HCT116 (cell line): Measurements from ENCODE around the gene PAIP1.
A peak's percentile ranks its signal among the peaks of the same experiment; 100 is the strongest.

Experiments used
- POLR2A ChIP-seq: IDR thresholded peaks from 2 replicates; pipeline ENCODE4 v1.7.0; 2011; ENCODE audit warnings: borderline replicate concordance; ENCODE audit not compliant: insufficient read depth, insufficient read length; ENCODE audit errors: extremely low read depth
- POLR2AphosphoS5 ChIP-seq: IDR thresholded peaks from 2 replicates; pipeline ENCODE4 v1.6.1; 2011; ENCODE audit warnings: mild to moderate bottlenecking, low read depth, low read length, moderate library complexity
- TCF7L2 ChIP-seq: IDR thresholded peaks from 2 replicates; pipeline ENCODE4 v1.7.0; 2011; ENCODE audit warnings: borderline replicate concordance, inconsistent platforms; ENCODE audit not compliant: insufficient read depth, insufficient read length; ENCODE audit errors: extremely low read depth
- ZNF274 ChIP-seq: fragments of 200-500 bp; sonication (Bioruptor generic); IDR thresholded peaks from 2 replicates; pipeline ENCODE4 v1.6.1; 2014; ENCODE audit warnings: mild to moderate bottlenecking, low read depth, low read length, inconsistent platforms
- TF ChIP-seq, protein P1 (sequence below), 3 experiments: fragments of 200-600 bp in 1 of 3; sonication (generic) in 1 of 3; IDR thresholded peaks in 2 of 3; conservative IDR thresholded peaks in 1 of 3; 2 replicates each; pipeline ENCODE4 v1.5.1; 2012 to 2017; ENCODE audit warnings: low read depth in 2 of 3, low read length in 2 of 3, antibody characterized with exemption in 1 of 3, borderline replicate concordance in 1 of 3, control low read depth in 1 of 3, mild to moderate bottlenecking in 1 of 3, mixed read lengths in 1 of 3, mixed run types in 1 of 3, moderate library complexity in 1 of 3; ENCODE audit not compliant: insufficient read depth in 1 of 3
- TF ChIP-seq, protein P2 (sequence below): IDR thresholded peaks from 2 replicates; pipeline ENCODE4 v1.6.1; 2011; ENCODE audit warnings: mild to moderate bottlenecking, low read length, moderate library complexity; ENCODE audit not compliant: insufficient replicate concordance; ENCODE audit errors: extremely low read depth
- TF ChIP-seq, protein P3 (sequence below): IDR thresholded peaks from 2 replicates; pipeline ENCODE4 v1.6.1; 2012; ENCODE audit warnings: low read depth

DNA sequence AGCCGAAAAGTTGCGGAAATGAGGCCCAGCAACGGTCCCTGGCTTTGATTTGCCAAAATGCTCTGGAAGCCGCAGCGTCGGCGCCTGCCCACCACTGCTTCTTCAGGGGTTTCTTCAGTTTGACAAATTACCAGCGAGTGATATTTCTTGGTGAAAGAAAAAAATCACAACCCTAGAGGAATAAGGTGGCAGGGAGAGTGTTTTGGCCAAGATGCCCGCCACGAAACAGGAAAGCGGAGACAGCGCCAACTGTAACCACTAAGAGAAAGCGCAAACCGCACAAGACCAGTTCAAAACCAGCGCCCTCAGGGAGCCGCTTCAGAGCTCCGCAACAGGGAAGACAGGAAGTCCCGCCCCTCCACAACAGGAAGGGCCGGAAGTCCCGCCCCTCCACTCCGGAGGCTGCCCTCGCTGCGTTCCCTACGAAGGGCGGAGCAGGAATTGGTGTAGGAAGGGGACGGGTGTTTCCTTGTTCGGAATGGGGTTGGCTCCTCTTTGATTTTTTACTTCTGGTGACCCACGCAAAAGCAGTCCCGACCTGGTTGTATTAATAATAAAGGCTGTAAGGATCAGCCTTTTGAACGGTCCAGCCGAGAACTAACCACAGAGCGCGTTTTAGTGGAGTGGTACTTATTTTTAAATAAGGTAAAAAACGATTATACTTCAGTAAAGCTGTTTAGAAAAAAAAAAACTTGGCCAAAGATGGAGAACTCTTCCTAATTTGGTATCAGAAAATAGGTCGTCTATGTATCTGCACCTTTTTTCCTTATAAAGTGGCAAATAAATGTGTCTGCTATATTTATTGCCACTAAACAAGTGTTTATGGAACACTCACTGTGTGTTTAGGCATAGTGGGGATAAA, 41.8 kb downstream of the PAIP1 start, which contains the start of gene C5orf34:
- TF ChIP-seq, protein P1, sequence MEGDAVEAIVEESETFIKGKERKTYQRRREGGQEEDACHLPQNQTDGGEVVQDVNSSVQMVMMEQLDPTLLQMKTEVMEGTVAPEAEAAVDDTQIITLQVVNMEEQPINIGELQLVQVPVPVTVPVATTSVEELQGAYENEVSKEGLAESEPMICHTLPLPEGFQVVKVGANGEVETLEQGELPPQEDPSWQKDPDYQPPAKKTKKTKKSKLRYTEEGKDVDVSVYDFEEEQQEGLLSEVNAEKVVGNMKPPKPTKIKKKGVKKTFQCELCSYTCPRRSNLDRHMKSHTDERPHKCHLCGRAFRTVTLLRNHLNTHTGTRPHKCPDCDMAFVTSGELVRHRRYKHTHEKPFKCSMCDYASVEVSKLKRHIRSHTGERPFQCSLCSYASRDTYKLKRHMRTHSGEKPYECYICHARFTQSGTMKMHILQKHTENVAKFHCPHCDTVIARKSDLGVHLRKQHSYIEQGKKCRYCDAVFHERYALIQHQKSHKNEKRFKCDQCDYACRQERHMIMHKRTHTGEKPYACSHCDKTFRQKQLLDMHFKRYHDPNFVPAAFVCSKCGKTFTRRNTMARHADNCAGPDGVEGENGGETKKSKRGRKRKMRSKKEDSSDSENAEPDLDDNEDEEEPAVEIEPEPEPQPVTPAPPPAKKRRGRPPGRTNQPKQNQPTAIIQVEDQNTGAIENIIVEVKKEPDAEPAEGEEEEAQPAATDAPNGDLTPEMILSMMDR (IDR thresholded peaks at IDR 0.05 in 2 of 3, conservative IDR thresholded peaks at IDR 0.05 in 1 of 3; ENCODE audit: borderline replicate concordance in 1 of 3, insufficient read depth in 1 of 3, low read depth in 2 of 3, low read length in 2 of 3), result no peak
- TF ChIP-seq, protein P2, sequence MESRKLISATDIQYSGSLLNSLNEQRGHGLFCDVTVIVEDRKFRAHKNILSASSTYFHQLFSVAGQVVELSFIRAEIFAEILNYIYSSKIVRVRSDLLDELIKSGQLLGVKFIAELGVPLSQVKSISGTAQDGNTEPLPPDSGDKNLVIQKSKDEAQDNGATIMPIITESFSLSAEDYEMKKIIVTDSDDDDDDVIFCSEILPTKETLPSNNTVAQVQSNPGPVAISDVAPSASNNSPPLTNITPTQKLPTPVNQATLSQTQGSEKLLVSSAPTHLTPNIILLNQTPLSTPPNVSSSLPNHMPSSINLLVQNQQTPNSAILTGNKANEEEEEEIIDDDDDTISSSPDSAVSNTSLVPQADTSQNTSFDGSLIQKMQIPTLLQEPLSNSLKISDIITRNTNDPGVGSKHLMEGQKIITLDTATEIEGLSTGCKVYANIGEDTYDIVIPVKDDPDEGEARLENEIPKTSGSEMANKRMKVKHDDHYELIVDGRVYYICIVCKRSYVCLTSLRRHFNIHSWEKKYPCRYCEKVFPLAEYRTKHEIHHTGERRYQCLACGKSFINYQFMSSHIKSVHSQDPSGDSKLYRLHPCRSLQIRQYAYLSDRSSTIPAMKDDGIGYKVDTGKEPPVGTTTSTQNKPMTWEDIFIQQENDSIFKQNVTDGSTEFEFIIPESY, result no peak
- TF ChIP-seq ZNF274 (no peak), POLR2AphosphoS5 (peak; percentile 97), POLR2A (peak; percentile 94), TCF7L2 (peak; percentile 77)
- TF ChIP-seq, protein P3, sequence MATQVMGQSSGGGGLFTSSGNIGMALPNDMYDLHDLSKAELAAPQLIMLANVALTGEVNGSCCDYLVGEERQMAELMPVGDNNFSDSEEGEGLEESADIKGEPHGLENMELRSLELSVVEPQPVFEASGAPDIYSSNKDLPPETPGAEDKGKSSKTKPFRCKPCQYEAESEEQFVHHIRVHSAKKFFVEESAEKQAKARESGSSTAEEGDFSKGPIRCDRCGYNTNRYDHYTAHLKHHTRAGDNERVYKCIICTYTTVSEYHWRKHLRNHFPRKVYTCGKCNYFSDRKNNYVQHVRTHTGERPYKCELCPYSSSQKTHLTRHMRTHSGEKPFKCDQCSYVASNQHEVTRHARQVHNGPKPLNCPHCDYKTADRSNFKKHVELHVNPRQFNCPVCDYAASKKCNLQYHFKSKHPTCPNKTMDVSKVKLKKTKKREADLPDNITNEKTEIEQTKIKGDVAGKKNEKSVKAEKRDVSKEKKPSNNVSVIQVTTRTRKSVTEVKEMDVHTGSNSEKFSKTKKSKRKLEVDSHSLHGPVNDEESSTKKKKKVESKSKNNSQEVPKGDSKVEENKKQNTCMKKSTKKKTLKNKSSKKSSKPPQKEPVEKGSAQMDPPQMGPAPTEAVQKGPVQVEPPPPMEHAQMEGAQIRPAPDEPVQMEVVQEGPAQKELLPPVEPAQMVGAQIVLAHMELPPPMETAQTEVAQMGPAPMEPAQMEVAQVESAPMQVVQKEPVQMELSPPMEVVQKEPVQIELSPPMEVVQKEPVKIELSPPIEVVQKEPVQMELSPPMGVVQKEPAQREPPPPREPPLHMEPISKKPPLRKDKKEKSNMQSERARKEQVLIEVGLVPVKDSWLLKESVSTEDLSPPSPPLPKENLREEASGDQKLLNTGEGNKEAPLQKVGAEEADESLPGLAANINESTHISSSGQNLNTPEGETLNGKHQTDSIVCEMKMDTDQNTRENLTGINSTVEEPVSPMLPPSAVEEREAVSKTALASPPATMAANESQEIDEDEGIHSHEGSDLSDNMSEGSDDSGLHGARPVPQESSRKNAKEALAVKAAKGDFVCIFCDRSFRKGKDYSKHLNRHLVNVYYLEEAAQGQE, result no peak
